Natural killer cell (primary cell): ENCODE measurements around the gene FRZB. TPM values are rescaled to one million over a fixed set of nuclear protein-coding genes. Genes with fewer than 3 reads are reported as not detected.

ENCODE experiments used
- ATAC-seq, 3 donors: fragments of 150-1000 bp in 2 of 3; fragments of 200-7000 bp in 1 of 3; cut with Tn5 transposase; 1 replicate in 1 of 3; 2 replicates in 2 of 3; pipeline ENCODE4 v1.10.0; 2021; ENCODE audit warnings: mild to moderate bottlenecking in 2 of 3, moderate library complexity in 2 of 3
- DNase-seq, 2 donors: peaks; one replicate each; pipeline versions ENCODE4 v3.0.0 to v3.0.0-alpha.2; 2013 to 2021; ENCODE audit warnings: mixed read lengths in 1 of 2
- H3K27ac ChIP-seq: one replicate; pipeline ENCODE4 v1.5.1; 2013; ENCODE audit warnings: mild to moderate bottlenecking, low read length
- H3K27me3 ChIP-seq: one replicate; pipeline ENCODE4 v1.6.1; 2013; ENCODE audit warnings: low read length; ENCODE audit not compliant: control insufficient read depth, insufficient read depth
- H3K36me3 ChIP-seq: one replicate; pipeline ENCODE4 v1.6.1; 2013; ENCODE audit warnings: low read length; ENCODE audit not compliant: control insufficient read depth, insufficient read depth
- H3K4me1 ChIP-seq: one replicate; pipeline ENCODE4 v1.6.1; 2013; ENCODE audit warnings: low read length; ENCODE audit not compliant: control insufficient read depth, insufficient read depth
- H3K4me3 ChIP-seq: one replicate; pipeline ENCODE4 v1.5.1; 2013; ENCODE audit warnings: low read length
- H3K9me3 ChIP-seq: one replicate; pipeline ENCODE4 v1.6.1; 2013; ENCODE audit warnings: low read length; ENCODE audit not compliant: control insufficient read depth, insufficient read depth
- H3K27ac Mint-ChIP-seq, 2 donors: one replicate each; pipeline ENCODE4 v1.8.0; 2022; ENCODE audit warnings: mild to moderate bottlenecking in 2 of 2, mixed read lengths in 2 of 2, moderate library complexity in 1 of 2
- H3K27me3 Mint-ChIP-seq, 2 donors: one replicate each; pipeline ENCODE4 v1.8.0; 2022; ENCODE audit warnings: low read depth in 2 of 2, mixed read lengths in 2 of 2
- H3K36me3 Mint-ChIP-seq: one replicate; pipeline ENCODE4 v1.8.0; 2022; ENCODE audit warnings: mixed read lengths
- H3K4me1 Mint-ChIP-seq, 2 donors: one replicate each; pipeline ENCODE4 v1.8.0; 2022; ENCODE audit warnings: mixed read lengths in 2 of 2
- H3K4me3 Mint-ChIP-seq: one replicate; pipeline ENCODE4 v1.8.0; 2022; ENCODE audit warnings: mild to moderate bottlenecking, moderate library complexity, mixed read lengths
- H3K9me3 Mint-ChIP-seq, 2 donors: one replicate each; pipeline ENCODE4 v1.8.0; 2022; ENCODE audit warnings: mixed read lengths in 2 of 2
- WGBS: methylation state at CpG from one replicate; pipeline ENCODE4 v1.1.7; 2013; ENCODE audit warnings: missing lambda C conversion rate; ENCODE audit not compliant: insufficient coverage; 5-methylcytosine and 5-hydroxymethylcytosine counted together
- intact Hi-C: fragments of 100-400 bp; cut with micrococcal nuclease; formaldehyde crosslinking; loops from one replicate; pipeline ENCODE4 v1.14.2; 2022
- total RNA-seq, 4 donors: library from RNA; stranded (reverse); fragments of 120-200 nt in 1 of 4; gene quantifications; one replicate each; pipeline versions ENCODE4 v1.2.3 to v1.2.4, GENCODE V29; 2013 to 2022
- TF ChIP-seq, protein P1 (sequence below): fragments of 200-600 bp; IDR thresholded peaks from one replicate; pipeline ENCODE4 v1.8.0; 2022; ENCODE audit warnings: antibody characterized with exemption

Gene FRZB
- total RNA-seq, 3 donors from 2014 or later (not counting 1 experiment from before 2014, with no cell fraction given): not detected

DNA sequence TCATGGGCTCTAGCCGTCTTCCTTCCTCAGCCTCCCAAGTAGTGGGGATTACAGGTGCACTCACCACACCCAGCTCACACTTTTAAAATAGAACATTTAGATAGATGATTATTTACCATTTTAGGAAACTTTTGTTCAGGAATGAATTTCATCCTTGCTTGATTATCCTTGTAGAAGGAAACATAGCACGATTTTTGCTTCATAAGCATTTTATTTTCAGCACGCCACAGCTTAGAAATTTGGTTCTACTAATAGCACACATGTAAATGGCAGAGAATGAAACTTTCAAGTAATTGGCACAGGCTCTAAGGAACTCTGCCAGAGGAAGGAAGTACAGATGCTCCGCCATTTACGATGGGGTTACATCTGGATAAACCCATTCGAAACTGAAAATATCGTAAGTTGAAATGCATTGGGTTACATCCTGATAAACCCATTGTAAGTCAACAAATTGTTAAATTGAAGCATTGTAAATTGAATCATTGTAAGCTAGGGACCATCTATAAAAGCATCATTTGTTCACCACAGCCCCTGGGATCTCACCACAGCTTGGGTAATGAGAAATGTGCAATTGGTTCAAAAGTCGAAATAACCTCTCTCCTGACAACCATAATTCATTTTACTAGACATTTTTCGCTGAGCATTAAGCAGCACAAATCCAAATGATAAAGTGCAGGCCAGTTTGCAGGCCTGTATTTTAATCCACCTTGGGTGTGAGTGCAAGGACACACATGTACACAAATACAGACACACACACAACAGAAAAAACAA is 33.2 kb downstream of the FRZB start:
- no peak overlapping the region for H3K27ac ChIP-seq
- Mint-ChIP-seq H3K36me3 (no peaks in the 10 kb centered on the region), H3K4me3 (no peak overlapping the region), H3K9me3 (no peaks in the 10 kb centered on the region), H3K4me1 (no peaks in the 10 kb centered on the region), H3K27me3 (peaks cover 0 to 18% of the 10 kb centered on the region in 2 donors), H3K27ac (no peak overlapping the region)
- H3K4me1 ChIP-seq: no peaks in the 10 kb centered on the region
- no peaks in the 10 kb centered on the region for H3K9me3 ChIP-seq
- TF ChIP-seq, protein P1, sequence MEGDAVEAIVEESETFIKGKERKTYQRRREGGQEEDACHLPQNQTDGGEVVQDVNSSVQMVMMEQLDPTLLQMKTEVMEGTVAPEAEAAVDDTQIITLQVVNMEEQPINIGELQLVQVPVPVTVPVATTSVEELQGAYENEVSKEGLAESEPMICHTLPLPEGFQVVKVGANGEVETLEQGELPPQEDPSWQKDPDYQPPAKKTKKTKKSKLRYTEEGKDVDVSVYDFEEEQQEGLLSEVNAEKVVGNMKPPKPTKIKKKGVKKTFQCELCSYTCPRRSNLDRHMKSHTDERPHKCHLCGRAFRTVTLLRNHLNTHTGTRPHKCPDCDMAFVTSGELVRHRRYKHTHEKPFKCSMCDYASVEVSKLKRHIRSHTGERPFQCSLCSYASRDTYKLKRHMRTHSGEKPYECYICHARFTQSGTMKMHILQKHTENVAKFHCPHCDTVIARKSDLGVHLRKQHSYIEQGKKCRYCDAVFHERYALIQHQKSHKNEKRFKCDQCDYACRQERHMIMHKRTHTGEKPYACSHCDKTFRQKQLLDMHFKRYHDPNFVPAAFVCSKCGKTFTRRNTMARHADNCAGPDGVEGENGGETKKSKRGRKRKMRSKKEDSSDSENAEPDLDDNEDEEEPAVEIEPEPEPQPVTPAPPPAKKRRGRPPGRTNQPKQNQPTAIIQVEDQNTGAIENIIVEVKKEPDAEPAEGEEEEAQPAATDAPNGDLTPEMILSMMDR: no peak
- 94% methylated on average over 9 of the region's 9 CpGs for WGBS
- peaks cover 2% of the 10 kb centered on the region for H3K27me3 ChIP-seq
- no peak overlapping the region for H3K4me3 ChIP-seq
- H3K36me3 ChIP-seq: no peaks in the 10 kb centered on the region
- ATAC-seq (no peak), DNase-seq (no peak)
- intact Hi-C loops: no loop called here

DNA sequence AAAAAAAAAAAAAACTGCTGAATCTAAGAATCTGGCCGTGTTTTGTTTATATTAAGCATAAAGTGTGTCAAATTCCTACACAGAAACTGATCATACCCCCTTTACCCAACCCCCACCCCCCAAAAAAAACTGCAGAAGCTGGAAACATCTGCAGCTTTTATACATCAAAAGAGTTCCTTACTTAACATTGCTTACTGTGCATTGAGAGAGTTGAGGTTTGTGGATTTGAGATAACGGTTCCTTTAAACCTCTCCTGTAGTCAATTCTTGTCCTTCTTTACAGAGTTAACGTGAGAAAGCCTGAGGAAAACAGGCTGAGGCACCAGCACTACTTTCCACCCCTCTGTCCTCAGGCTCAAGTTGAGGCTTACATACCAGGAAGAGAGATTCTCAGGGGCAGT is 34.5 kb downstream of the FRZB start:
- intact Hi-C loops: no loop called here
- DNase-seq (no peak), ATAC-seq (no peak)
- Histone ChIP-seq H3K9me3 (no peaks in the 10 kb centered on the region), H3K27ac (no peak overlapping the region), H3K4me3 (no peak overlapping the region), H3K27me3 (peaks cover 2% of the 10 kb centered on the region), H3K36me3 (no peaks in the 10 kb centered on the region), H3K4me1 (no peaks in the 10 kb centered on the region)
- Mint-ChIP-seq H3K4me1 (no peaks in the 10 kb centered on the region), H3K4me3 (no peak overlapping the region), H3K27ac (no peak overlapping the region), H3K9me3 (no peaks in the 10 kb centered on the region), H3K27me3 (peaks cover under 1 to 18% of the 10 kb centered on the region in 2 donors), H3K36me3 (no peaks in the 10 kb centered on the region)
- 67% methylated on average over 1 of the region's 3 CpGs for WGBS
- TF ChIP-seq, protein P1: no peak

DNA sequence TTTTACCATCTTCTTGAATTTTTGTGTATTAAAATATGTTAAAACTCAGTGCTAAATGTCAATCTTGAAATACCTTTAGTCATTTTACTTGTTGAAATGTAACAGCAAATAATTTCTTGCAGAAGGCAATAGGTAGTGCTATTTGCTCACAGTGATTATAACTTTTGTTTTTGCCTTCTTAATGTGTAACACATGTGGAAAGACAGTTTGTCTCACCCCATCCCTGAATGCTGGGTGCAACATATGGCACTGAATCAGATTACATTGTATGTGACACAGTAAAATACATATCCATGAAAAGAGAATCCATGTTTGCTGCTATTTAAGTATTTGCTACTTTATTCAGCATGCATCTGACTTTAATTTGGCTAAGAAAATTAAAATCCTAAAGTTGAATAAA is 35.3 kb downstream of the FRZB start:
- peaks cover 2% of the 10 kb centered on the region for H3K27me3 ChIP-seq
- TF ChIP-seq, protein P1: no peak
- DNase-seq: no peak
- intact Hi-C loops: no loop called here
- H3K36me3 ChIP-seq: no peaks in the 10 kb centered on the region
- peaks cover 4 to 18% of the 10 kb centered on the region in 2 donors for H3K27me3 Mint-ChIP-seq
- no peaks in the 10 kb centered on the region for H3K9me3 ChIP-seq
- H3K27ac ChIP-seq: no peak overlapping the region
- H3K4me3 Mint-ChIP-seq: no peak overlapping the region
- no peaks in the 10 kb centered on the region for H3K36me3 Mint-ChIP-seq
- no peaks in the 10 kb centered on the region for H3K4me1 Mint-ChIP-seq
- no peak overlapping the region for H3K27ac Mint-ChIP-seq
- H3K4me1 ChIP-seq: no peaks in the 10 kb centered on the region
- no peak for ATAC-seq
- H3K9me3 Mint-ChIP-seq: no peaks in the 10 kb centered on the region
- no peak overlapping the region for H3K4me3 ChIP-seq
